ENCODE measurements around the gene KRTAP22-1. TPM values are rescaled to one million over a fixed set of nuclear protein-coding genes. Genes with fewer than 3 reads are reported as not detected.

The KRTAP22-1 gene
- total and polyA plus RNA-seq, 2 of the 8 experiments (the other 6 are each of a cell fraction or from before 2014, with no cell fraction given): not detected

- no peaks in the 10 kb centered on the region for H3K36me3 ChIP-seq (ENCODE audit: control insufficient read depth in 2 of 4, insufficient read depth in 4 of 4, low read length in 3 of 4)
- no peak overlapping the region for H3K56ac ChIP-seq (replicated peaks; ENCODE audit: insufficient read length, low read depth, low read length)
- no peak overlapping the region for H2BK20ac ChIP-seq (ENCODE audit: low read length)
- H3K4ac ChIP-seq (replicated peaks; ENCODE audit: insufficient read length, low read depth, low read length): no peak overlapping the region
- FAIRE-seq (no peak), DNase-seq (ENCODE audit: low read depth in 1 of 2, low spot score in 2 of 2) (no peak)
- H3K4me3 ChIP-seq (ENCODE audit: extremely low read depth in 1 of 4, insufficient read depth in 2 of 4, low read depth in 3 of 4, low read length in 4 of 4): no peak overlapping the region
- H3K79me2 ChIP-seq (ENCODE audit: control insufficient read depth in 1 of 2, insufficient read depth in 2 of 2, low read length in 2 of 2): no peaks in the 10 kb centered on the region
- ChIA-PET CTCF (ENCODE audit: partially characterized antibody) (interaction anchor here (0.7 kb wide), 1 partner anchor 75 kb away, joined by 3 read pairs; no protein-coding TSS in a partner anchor), POLR2A (ENCODE audit: partially characterized antibody) (no interaction called here)
- H4K5ac ChIP-seq (ENCODE audit: insufficient read length, low read depth, low read length): no peak overlapping the region
- no peak overlapping the region for H3K27ac ChIP-seq (ENCODE audit: low read depth, low read length)
- H3K18ac ChIP-seq (ENCODE audit: extremely low read depth, low read length): no peak overlapping the region
- no peaks in the 10 kb centered on the region for H3K79me1 ChIP-seq (ENCODE audit: low read depth, low read length)
- no peaks in the 10 kb centered on the region for H3K4me1 ChIP-seq (replicated peaks in 1 of 4; ENCODE audit: control insufficient read depth in 3 of 4, insufficient read depth in 4 of 4, low read length in 3 of 4)
- H2BK12ac ChIP-seq (ENCODE audit: low read depth, low read length): no peak overlapping the region
- no peak overlapping the region for H2BK5ac ChIP-seq (ENCODE audit: low read depth, low read length)
- H2BK120ac ChIP-seq (replicated peaks; ENCODE audit: low read depth, low read length): no peak overlapping the region
- H3K4me2 ChIP-seq (ENCODE audit: insufficient read depth in 1 of 2, low read depth in 2 of 2, low read length in 2 of 2): no peak overlapping the region
- no peak overlapping the region for H2BK15ac ChIP-seq (ENCODE audit: low read length)
- no peaks in the 10 kb centered on the region for H3K23me2 ChIP-seq (ENCODE audit: low read depth, low read length)
- no peak overlapping the region for H2AK5ac ChIP-seq (ENCODE audit: low read depth, low read length)
- no peak overlapping the region for H3K23ac ChIP-seq (ENCODE audit: insufficient read length)
- no peak overlapping the region for H4K91ac ChIP-seq (replicated peaks; ENCODE audit: insufficient read length, low read length)
- H3K9ac ChIP-seq (replicated peaks in 1 of 4; ENCODE audit: extremely low read depth in 1 of 4, low read depth in 3 of 4, low read length in 3 of 4): no peak overlapping the region
- no peak overlapping the region for H2AFZ ChIP-seq (ENCODE audit: low read length)
- WGBS, 2 experiments (ENCODE audit: extremely low coverage in 1 of 2, insufficient coverage in 1 of 2, insufficient read length in 1 of 2, insufficient replicate concordance in 2 of 2, low coverage in 1 of 2, low lambda C conversion rate in 2 of 2, missing lambda C conversion rate in 1 of 2): 82% methylated on average over 1 of the region's 1 CpG; no CpG with 5 or more reads in 1 of the 2 experiments
- H3K27me3 ChIP-seq (replicated peaks in 1 of 4; ENCODE audit: control insufficient read depth in 3 of 4, extremely low read depth in 1 of 4, insufficient read depth in 3 of 4, low read length in 3 of 4): no peaks in the 10 kb centered on the region
- H4K8ac ChIP-seq (ENCODE audit: extremely low read depth, insufficient read depth, low read length): no peak overlapping the region
- H3K9me3 ChIP-seq (ENCODE audit: insufficient read depth in 2 of 2, low read depth in 1 of 2, low read length in 1 of 2): no peaks in the 10 kb centered on the region
- no peaks in the 10 kb centered on the region for H4K20me1 ChIP-seq (replicated peaks in 1 of 2; ENCODE audit: control insufficient read depth in 1 of 2, insufficient read depth in 2 of 2, low read length in 2 of 2)
- no peak overlapping the region for H3K14ac ChIP-seq (ENCODE audit: insufficient read length)
- TF ChIP-seq MAX (IDR thresholded peaks at IDR 0.05): no peak
- TF ChIP-seq CREB1 (IDR thresholded peaks at IDR 0.05): no peak
- no peak for TF ChIP-seq TAF7 (optimal IDR thresholded peaks at IDR 0.05; ENCODE audit: borderline replicate concordance, low read depth, low read length)
- TF ChIP-seq PHF8 (conservative IDR thresholded peaks at IDR 0.05; ENCODE audit: low read depth, low read length): no peak
- no peak for TF ChIP-seq MAFK (IDR thresholded peaks at IDR 0.05; ENCODE audit: low read depth, low read length)
- TF ChIP-seq SIX5 (IDR thresholded peaks at IDR 0.05; ENCODE audit: low read depth, low read length): no peak
- TF ChIP-seq GTF2F1 (IDR thresholded peaks at IDR 0.05; ENCODE audit: borderline replicate concordance, low read depth, low read length): no peak
- TF ChIP-seq RNF2 (IDR thresholded peaks at IDR 0.05; ENCODE audit: borderline replicate concordance, low read depth, low read length, missing control alignments, poor library complexity, severe bottlenecking): no peak
- TF ChIP-seq SP2 (IDR thresholded peaks at IDR 0.05; ENCODE audit: low read length): no peak
- no peak for TF ChIP-seq TBP (IDR thresholded peaks at IDR 0.05; ENCODE audit: low read depth, low read length)
- no peak for TF ChIP-seq NRF1 (IDR thresholded peaks at IDR 0.05; ENCODE audit: low read depth, low read length)
- TF ChIP-seq CEBPB (IDR thresholded peaks at IDR 0.05; ENCODE audit: low read depth, low read length): no peak
- TF ChIP-seq ATF3 (IDR thresholded peaks at IDR 0.05; ENCODE audit: insufficient read depth, low read depth, low read length): no peak
- TF ChIP-seq TAF1 (IDR thresholded peaks at IDR 0.05; ENCODE audit: low read depth, low read length): no peak
- no peak for TF ChIP-seq SIRT6 (IDR thresholded peaks at IDR 0.05; ENCODE audit: low read length)
Measured at GRCh38 chr21:30579346-30579745, 21.5 kb upstream of the KRTAP22-1 start.

Data from H1 (cell line).